Lung (tissue), 12 donors: Measurements from ENCODE around the gene MLIP. TPM values are rescaled to one million over a fixed set of nuclear protein-coding genes. Genes with fewer than 3 reads are reported as not detected.

Experiments used
- ATAC-seq: fragments of 200-7000 bp; cut with Tn5 transposase; one replicate; pipeline ENCODE4 v1.9.1; 2020; ENCODE audit warnings: moderate number of reproducible peaks; ENCODE audit not compliant: insufficient read depth, low FRiP score
- DNase-seq, 3 donors: peaks; one replicate each; pipeline ENCODE4 v3.0.0-alpha.2; 2013 to 2017
- H3K27ac ChIP-seq, 2 donors: one replicate each; pipeline ENCODE4 v1.5.1; 2013; ENCODE audit warnings: mild to moderate bottlenecking in 2 of 2, moderate library complexity in 2 of 2, control low read depth in 1 of 2, inconsistent platforms in 1 of 2, low read depth in 1 of 2, low read length in 1 of 2
- H3K27me3 ChIP-seq, 3 donors: one replicate each; pipeline ENCODE4 v1.5.1; 2013; ENCODE audit warnings: low read length in 2 of 3; ENCODE audit not compliant: control insufficient read depth in 3 of 3, insufficient read depth in 3 of 3
- H3K36me3 ChIP-seq, 4 donors: one replicate each; pipeline ENCODE4 v1.5.1; 2013; ENCODE audit warnings: low read length in 4 of 4, mild to moderate bottlenecking in 1 of 4, moderate library complexity in 1 of 4; ENCODE audit not compliant: control insufficient read depth in 4 of 4, insufficient read depth in 4 of 4
- H3K4me1 ChIP-seq, 5 donors: one replicate each; pipeline ENCODE4 v1.5.1; 2013; ENCODE audit warnings: low read length in 5 of 5, mild to moderate bottlenecking in 2 of 5, moderate library complexity in 1 of 5; ENCODE audit not compliant: control insufficient read depth in 5 of 5, insufficient read depth in 5 of 5
- H3K4me3 ChIP-seq: one replicate; pipeline ENCODE4 v1.5.1; 2013; ENCODE audit warnings: mild to moderate bottlenecking, control low read depth, moderate library complexity
- H3K9ac ChIP-seq, 2 donors: one replicate each; pipeline ENCODE4 v1.5.1; 2013; ENCODE audit warnings: low read length in 2 of 2, control low read depth in 1 of 2; ENCODE audit not compliant: insufficient read depth in 1 of 2
- H3K9me3 ChIP-seq, 4 donors: one replicate each; pipeline ENCODE4 v1.5.1; 2013; ENCODE audit warnings: low read length in 3 of 4, mild to moderate bottlenecking in 1 of 4, moderate library complexity in 1 of 4; ENCODE audit not compliant: control insufficient read depth in 4 of 4, insufficient read depth in 3 of 4
- WGBS, 2 donors: extraction: QIAGEN DNeasy Blood & Tissue Kit; methylation state at CpG; one replicate each; pipeline ENCODE4 v1.1.7; 2013; 5-methylcytosine and 5-hydroxymethylcytosine counted together
- polyA plus RNA-seq, 2 donors: library from polyadenylated mRNA; stranded (reverse); fragments of 200-250 nt; gene quantifications; one replicate each; pipeline ENCODE4 v1.2.1, GENCODE V29; 2013
- total RNA-seq, 2 donors: library from RNA; depleted of rRNA in 1 of 2; stranded (reverse); fragments of >200 nt in 1 of 2; gene quantifications; one replicate each; pipeline ENCODE4 v1.2.1, GENCODE V29; 2014 to 2021
- TF ChIP-seq, protein P1 (sequence below): IDR thresholded peaks from 2 replicates; pipeline ENCODE4 v1.5.1; 2012; ENCODE audit warnings: mild to moderate bottlenecking; ENCODE audit errors: control extremely low read depth, extremely low read depth
- donor health status: control.
- donor health status: control.
- donor health status: Bipolar disorder and iron deficiency.
- donor health status: healthy.
- donor health status: DM: yes; HTN: yes; CAD: no.

MLIP gene
- total and polyA plus RNA-seq, 4 donors = 0.16 to 1.3 (median 0.35) TPM

DNA sequence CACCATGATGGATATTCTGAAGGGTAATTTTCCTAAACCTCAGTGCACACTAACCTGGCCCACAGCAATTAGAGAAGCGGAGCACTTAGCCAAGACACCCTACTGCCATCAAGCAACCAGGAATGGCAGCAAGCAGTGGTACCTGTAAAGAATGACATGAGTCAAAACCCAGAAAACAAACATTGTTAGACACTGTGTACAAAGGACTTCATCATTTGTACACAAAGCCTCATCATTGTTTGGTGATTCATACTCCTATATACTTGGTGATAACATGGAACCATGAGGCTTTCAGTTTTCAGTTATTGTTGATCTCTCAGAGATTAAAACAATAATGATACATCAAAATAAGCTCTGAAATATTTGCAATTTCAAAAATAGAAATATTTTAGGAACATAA lies 74.6 kb downstream of the MLIP start:
- H3K27me3 ChIP-seq = peaks cover 0 to 2% (median 0%) of the 10 kb centered on the region in 3 donors
- H3K9ac ChIP-seq = no peak overlapping the region
- H3K27ac ChIP-seq = no peak overlapping the region
- no peak for DNase-seq
- 94 to 95% methylated on average over 1 of the region's 1 CpG for WGBS, 2 donors
- H3K9me3 ChIP-seq = peaks cover 0 to 2% (median 0%) of the 10 kb centered on the region in 4 donors
- no peak for ATAC-seq
- no peak overlapping the region for H3K4me3 ChIP-seq
- no peaks in the 10 kb centered on the region for H3K36me3 ChIP-seq
- TF ChIP-seq, protein P1, sequence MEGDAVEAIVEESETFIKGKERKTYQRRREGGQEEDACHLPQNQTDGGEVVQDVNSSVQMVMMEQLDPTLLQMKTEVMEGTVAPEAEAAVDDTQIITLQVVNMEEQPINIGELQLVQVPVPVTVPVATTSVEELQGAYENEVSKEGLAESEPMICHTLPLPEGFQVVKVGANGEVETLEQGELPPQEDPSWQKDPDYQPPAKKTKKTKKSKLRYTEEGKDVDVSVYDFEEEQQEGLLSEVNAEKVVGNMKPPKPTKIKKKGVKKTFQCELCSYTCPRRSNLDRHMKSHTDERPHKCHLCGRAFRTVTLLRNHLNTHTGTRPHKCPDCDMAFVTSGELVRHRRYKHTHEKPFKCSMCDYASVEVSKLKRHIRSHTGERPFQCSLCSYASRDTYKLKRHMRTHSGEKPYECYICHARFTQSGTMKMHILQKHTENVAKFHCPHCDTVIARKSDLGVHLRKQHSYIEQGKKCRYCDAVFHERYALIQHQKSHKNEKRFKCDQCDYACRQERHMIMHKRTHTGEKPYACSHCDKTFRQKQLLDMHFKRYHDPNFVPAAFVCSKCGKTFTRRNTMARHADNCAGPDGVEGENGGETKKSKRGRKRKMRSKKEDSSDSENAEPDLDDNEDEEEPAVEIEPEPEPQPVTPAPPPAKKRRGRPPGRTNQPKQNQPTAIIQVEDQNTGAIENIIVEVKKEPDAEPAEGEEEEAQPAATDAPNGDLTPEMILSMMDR = no peak
- H3K4me1 ChIP-seq = no peaks in the 10 kb centered on the region

DNA sequence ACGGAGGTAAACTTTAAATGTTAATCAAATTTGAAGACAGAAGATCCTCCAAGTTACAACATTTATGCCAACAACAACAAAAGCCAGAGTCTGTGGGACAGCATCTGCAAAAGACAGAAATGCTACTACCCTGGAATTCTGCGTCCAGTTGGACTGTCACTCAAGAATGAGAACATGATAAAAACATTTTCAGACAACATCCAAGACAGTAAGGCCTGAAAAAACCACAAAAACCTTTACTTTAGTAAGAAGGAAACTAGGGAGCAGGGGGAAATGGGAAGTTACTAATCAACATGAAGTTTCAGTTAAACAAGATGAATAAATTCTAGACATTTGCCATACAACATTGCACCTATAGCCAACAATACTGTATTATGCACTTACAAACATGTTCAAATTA lies 77.6 kb downstream of the MLIP start:
- H3K27me3 ChIP-seq = no peaks in the 10 kb centered on the region
- no peak overlapping the region for H3K4me3 ChIP-seq
- ATAC-seq = no peak
- WGBS, 2 donors = 51 to 57% methylated on average over 2 of the region's 2 CpGs
- no peak overlapping the region for H3K9ac ChIP-seq
- peaks cover 0 to 12% (median 2%) of the 10 kb centered on the region in 5 donors for H3K4me1 ChIP-seq
- H3K36me3 ChIP-seq = no peaks in the 10 kb centered on the region
- H3K27ac ChIP-seq = no peak overlapping the region
- TF ChIP-seq, protein P1 = no peak
- no peak for DNase-seq
- H3K9me3 ChIP-seq = no peaks in the 10 kb centered on the region

DNA sequence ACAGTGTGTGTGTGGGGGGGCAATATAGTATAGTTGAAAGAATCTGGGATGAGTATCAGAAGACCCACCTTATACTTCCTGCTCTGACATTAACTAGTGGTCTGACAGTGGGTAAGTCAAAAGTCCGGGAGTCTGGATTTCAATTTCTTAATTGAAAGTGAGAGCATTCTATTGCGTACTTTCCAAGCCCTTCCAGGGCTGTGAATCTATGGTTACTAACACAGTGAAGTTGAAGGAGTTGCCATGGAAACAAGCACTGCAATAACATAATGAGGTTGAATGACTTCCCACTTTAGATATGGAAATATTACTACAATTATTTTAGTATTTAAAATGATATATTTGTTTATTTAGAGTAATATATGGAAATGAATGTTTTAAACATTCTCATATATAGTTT lies 80.2 kb downstream of the MLIP start:
- Histone ChIP-seq H3K9ac (no peak overlapping the region), H3K4me3 (no peak overlapping the region), H3K27me3 (no peaks in the 10 kb centered on the region), H3K9me3 (no peaks in the 10 kb centered on the region), H3K36me3 (peaks cover 0 to 3% (median 0%) of the 10 kb centered on the region in 4 donors), H3K4me1 (peaks cover 0 to 12% (median 2%) of the 10 kb centered on the region in 5 donors), H3K27ac (no peak overlapping the region)
- DNase-seq (peak; percentile 43 to 85 (median 83)), ATAC-seq (no peak)
- WGBS, 2 donors = 48 to 57% methylated on average over 2 of the region's 2 CpGs
- TF ChIP-seq, protein P1 = no peak

DNA sequence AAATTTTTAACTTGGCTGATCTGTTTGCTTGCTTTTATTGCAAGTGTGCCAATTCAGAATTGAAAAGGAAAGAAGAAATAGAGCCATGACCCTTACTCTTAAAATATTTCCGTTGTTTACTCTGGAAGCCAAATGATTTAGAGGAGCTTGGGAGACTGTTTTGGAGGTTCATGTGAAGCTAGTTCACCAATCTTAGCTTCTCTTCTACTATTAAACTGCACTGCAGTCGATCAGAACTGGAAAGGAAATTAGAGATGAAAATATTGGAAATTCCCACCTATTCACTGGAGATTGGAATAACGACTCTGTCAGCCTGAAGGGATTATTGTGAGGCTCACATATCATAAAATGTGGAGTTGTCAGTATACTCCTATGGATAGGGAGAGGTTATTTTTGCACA lies 81.8 kb downstream of the MLIP start:
- Histone ChIP-seq H3K9ac (no peak overlapping the region), H3K27me3 (no peaks in the 10 kb centered on the region), H3K9me3 (no peaks in the 10 kb centered on the region), H3K27ac (no peak overlapping the region), H3K4me1 (peaks cover 0 to 12% (median 2%) of the 10 kb centered on the region in 5 donors), H3K4me3 (no peak overlapping the region), H3K36me3 (peaks cover 0 to 3% (median 0%) of the 10 kb centered on the region in 4 donors)
- DNase-seq = no peak
- ATAC-seq = no peak
- TF ChIP-seq, protein P1 = no peak
- WGBS, 2 donors = 66 to 79% methylated on average over 3 of the region's 3 CpGs
